ENCODE measurements around the gene EVC.

EVC gene

DNA sequence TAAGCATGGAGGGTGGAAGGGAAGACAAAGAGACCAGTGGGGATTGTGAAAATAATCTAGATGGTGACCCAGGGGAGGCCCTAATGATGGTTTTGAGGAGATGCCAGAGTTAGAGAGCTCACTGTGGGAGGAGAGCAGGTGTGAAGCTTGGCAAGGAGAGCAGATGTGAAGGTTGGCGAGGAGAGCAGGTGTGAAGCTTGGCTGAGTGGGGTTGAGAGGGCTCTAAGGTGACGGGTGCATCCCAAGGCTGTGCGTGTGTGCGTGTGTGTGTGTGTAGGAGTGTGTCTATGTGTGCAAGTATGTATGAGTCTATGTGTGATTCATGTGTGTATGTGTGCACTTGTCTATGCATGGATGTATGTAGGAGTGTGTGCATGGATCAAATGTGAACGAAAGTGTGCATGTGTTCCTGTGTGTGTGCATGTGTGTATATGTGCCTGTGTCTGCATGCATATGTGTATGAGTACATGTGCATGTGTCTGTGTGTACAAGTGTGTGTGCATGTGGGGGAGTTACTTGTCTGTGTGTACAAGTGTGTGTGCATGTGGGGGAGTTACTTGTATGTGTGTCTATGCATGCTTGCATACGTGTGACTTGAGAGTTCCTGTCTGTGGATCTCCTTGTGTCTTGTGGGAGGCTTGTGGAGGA lies 72.0 kb downstream of the EVC start:
- no peak for TF ChIP-seq TAF1 (IDR thresholded peaks at IDR 0.05; ENCODE audit: borderline replicate concordance, low read depth, low read length)
- TF ChIP-seq POLR2AphosphoS5 (IDR thresholded peaks at IDR 0.05; ENCODE audit: low read depth, low read length): no peak
- no peak for TF ChIP-seq POLR2A (IDR thresholded peaks at IDR 0.05; ENCODE audit: low read depth, low read length)
- FAIRE-seq: peak; percentile 72
- no peak for DNase-seq (ENCODE audit: insufficient read length)

DNA sequence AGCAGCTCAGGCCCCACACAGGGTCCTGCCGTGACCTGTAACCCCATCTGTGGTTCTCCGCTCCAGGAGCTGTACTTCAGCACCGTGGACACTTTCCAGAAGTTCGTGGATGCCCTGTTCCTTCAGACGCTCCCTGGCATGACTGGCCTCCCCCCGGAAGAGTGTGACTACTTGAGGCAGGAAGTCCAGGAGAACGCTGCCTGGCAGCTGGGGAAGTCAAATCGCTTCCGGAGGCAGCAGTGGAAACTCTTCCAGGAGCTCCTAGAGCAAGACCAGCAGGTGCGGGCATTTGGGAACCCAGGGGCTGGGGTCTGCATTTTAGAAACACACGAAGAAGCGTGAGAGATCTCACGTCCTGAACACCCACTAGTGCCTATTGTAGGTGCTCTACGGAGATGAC lies 72.5 kb downstream of the EVC start:
- FAIRE-seq: no peak
- no peak for DNase-seq (ENCODE audit: insufficient read length)
- TF ChIP-seq POLR2A (IDR thresholded peaks at IDR 0.05; ENCODE audit: low read depth, low read length) (no peak), POLR2AphosphoS5 (IDR thresholded peaks at IDR 0.05; ENCODE audit: low read depth, low read length) (no peak), TAF1 (IDR thresholded peaks at IDR 0.05; ENCODE audit: borderline replicate concordance, low read depth, low read length) (no peak)

DNA sequence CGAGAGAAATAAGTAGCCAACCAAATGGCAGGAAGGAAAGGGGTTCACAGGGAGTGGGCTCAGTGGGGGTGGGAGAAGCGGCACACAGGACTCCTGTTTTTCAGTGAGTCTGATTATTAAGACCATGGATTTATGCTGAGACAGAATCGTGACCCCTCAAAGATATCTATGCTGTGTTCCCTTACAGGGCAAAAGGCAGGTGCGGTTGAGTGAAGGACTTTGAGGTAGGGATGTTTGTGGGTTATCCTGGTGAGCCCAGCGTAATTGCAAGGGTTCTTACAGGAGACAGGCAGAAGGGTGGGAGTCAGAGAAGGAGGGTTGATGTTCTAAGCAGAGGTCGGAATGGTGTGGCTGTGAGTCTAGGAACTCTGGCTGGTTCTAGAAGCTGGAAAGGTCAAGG lies 73.0 kb downstream of the EVC start:
- DNase-seq (ENCODE audit: insufficient read length) (no peak), FAIRE-seq (no peak)
- no peak for TF ChIP-seq POLR2A (IDR thresholded peaks at IDR 0.05; ENCODE audit: low read depth, low read length)
- TF ChIP-seq TAF1 (IDR thresholded peaks at IDR 0.05; ENCODE audit: borderline replicate concordance, low read depth, low read length): no peak
- TF ChIP-seq POLR2AphosphoS5 (IDR thresholded peaks at IDR 0.05; ENCODE audit: low read depth, low read length): no peak

DNA sequence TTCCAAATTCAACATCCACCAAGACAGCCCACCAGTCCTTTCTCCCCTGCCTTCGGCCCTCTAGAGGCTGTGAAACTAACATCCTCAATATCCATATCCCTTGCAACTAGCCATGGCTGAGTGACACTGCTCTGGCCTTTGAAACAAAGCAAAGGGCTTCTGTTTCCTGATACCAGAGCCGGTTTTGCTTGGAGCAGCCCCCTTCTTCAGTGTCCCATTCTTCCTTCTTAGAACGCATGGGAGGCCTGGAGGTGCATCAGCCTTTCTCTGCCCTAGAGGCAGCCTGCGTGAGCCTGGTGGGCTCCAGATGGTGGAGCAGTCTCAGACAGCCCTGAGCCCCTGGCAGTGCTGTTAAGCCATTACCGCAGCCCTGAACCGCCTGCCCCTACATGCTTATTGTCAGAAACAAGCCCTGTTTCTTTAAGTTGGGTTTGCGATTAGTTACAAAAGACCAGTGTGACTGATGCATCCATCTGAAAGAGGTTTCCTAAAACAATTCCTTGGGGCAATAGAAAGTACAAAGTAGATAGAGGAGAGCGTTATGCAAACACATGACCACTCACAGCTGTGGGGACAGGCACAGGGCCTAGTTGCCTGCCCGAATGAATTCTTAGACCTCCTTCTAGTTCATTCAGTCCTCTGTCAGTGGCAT lies 74.1 kb downstream of the EVC start:
- DNase-seq (ENCODE audit: insufficient read length) (no peak), FAIRE-seq (no peak)
- TF ChIP-seq TAF1 (IDR thresholded peaks at IDR 0.05; ENCODE audit: borderline replicate concordance, low read depth, low read length) (no peak), POLR2A (IDR thresholded peaks at IDR 0.05; ENCODE audit: low read depth, low read length) (no peak), POLR2AphosphoS5 (IDR thresholded peaks at IDR 0.05; ENCODE audit: low read depth, low read length) (no peak)

DNA sequence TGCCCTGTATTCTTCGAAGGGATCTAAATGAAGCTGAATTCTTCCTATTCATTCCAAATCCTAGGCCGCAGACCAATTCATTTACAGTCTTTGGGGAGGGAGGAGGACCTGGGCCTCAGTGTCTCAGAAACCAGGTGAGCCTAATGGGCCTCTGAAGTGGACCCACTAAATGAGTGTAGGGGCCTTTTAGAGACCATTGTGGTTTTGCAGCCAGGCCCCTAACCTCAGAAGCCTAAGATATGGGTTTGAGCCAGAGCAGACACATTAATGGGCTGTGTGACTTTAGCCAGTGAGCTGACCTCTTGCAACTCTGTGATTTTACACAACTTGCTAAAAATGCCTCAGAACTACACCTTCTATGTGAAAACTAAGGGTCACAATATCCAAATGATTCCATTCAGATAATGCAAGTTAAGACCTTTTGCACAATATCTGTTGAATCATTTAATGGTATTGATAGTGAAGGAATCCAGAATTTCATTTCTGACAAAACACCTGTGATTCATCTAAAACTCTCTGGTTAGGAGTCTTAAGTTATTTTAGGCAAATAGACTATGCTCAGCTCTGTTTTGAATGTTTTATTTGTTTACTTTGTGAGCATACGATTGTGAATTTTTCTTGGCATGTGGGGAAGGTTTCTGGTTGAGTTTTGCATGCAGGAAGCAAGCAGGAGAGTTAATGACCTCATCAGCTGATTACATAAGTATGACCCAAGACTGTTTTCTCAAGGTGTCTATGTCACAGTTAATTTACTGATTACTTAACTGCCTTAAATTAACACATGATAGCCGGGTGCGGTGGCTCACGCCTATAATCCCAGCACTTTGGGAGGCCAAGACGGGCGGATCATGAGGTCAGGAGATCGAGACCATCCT lies 75.0 kb downstream of the EVC start:
- TF ChIP-seq POLR2A (IDR thresholded peaks at IDR 0.05; ENCODE audit: low read depth, low read length): no peak
- no peak for TF ChIP-seq TAF1 (IDR thresholded peaks at IDR 0.05; ENCODE audit: borderline replicate concordance, low read depth, low read length)
- no peak for TF ChIP-seq POLR2AphosphoS5 (IDR thresholded peaks at IDR 0.05; ENCODE audit: low read depth, low read length)
- no peak for DNase-seq (ENCODE audit: insufficient read length)
- no peak for FAIRE-seq

DNA sequence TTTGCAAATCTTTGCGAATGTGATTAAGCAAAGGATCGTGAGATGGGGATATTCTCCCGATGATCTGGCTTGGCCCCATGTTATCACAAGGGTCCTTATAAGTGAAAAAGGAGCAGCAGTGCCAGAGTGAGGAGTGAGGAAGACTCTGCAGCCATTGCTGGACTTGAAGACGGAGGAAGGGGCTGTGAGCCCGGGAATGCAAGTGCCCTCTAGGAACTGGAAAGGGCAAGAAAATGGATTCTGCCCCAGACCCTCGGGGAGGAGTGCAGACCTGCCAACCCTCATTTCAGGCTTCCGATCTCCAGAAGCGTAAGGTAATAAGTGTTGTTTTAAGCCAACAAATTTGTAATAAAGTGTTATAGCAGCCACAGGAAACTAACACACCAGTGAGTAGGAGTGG lies 76.3 kb downstream of the EVC start:
- DNase-seq (ENCODE audit: insufficient read length) (no peak), FAIRE-seq (no peak)
- TF ChIP-seq TAF1 (IDR thresholded peaks at IDR 0.05; ENCODE audit: borderline replicate concordance, low read depth, low read length) (no peak), POLR2A (IDR thresholded peaks at IDR 0.05; ENCODE audit: low read depth, low read length) (no peak), POLR2AphosphoS5 (IDR thresholded peaks at IDR 0.05; ENCODE audit: low read depth, low read length) (no peak)

DNA sequence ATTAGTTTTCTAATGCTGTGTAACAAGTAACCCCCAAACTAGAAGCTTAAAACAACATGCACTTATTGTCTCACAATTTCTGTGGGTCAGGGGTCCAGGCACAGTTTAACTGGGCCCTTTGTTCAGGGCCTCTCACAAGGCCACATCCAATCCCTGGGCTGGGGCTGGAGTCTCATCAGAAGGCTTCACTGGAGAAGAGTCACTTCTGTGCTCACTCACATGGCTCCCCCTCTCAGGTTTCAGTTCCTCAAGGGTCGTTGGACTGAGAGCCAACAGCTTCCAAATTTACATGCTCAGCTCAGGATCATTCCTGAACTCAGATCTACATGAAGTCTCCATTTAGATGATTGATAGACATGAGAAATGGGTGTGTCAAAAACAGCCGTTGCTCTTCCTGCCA lies 77.1 kb downstream of the EVC start:
- no peak for FAIRE-seq

DNA sequence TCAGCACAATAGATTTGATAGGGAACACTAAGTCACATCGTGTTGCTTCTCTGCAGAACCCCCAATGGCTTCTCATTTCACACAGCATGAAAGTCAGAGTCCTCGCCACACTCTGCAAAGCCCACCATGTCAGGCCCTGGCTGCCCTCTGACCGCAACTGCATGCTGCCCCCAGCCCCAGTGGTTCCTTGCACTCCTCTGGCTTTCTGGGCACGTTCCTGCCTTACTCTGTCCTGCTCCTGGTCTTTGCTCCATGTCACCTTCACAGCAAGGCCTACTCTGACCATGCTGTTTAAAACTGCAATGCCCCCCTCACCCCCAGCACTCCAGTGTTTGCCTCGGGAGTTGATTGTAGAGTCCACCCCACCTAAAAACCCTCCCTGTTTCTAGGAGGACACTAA lies 78.1 kb downstream of the EVC start:
- TF ChIP-seq POLR2AphosphoS5 (IDR thresholded peaks at IDR 0.05; ENCODE audit: low read depth, low read length) (no peak), TAF1 (IDR thresholded peaks at IDR 0.05; ENCODE audit: borderline replicate concordance, low read depth, low read length) (no peak), POLR2A (IDR thresholded peaks at IDR 0.05; ENCODE audit: low read depth, low read length) (no peak)
- DNase-seq (ENCODE audit: insufficient read length) (no peak), FAIRE-seq (no peak)

More for the DNA sequence above, 77.1 kb downstream of the EVC start:
- DNase-seq (ENCODE audit: insufficient read length): no peak
- TF ChIP-seq POLR2A (IDR thresholded peaks at IDR 0.05; ENCODE audit: low read depth, low read length): no peak
- TF ChIP-seq TAF1 (IDR thresholded peaks at IDR 0.05; ENCODE audit: borderline replicate concordance, low read depth, low read length): no peak
- TF ChIP-seq POLR2AphosphoS5 (IDR thresholded peaks at IDR 0.05; ENCODE audit: low read depth, low read length): no peak

DNA sequence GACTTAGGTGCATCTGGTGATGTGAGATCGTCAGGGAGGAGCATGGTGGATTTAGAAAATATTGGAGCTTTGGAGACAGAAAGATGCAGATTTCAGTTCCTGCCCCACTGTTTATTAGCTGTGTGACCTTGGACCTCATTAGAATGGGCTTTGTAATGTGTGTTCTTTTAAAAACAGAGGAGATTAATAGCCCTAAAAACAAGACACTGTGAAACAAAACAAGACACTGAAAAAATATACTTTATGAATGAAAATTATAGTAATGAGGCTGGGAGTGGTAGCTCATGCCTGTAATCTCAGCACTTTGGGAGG lies 79.5 kb downstream of the EVC start:
- FAIRE-seq (no peak), DNase-seq (ENCODE audit: insufficient read length) (no peak)
- TF ChIP-seq TAF1 (IDR thresholded peaks at IDR 0.05; ENCODE audit: borderline replicate concordance, low read depth, low read length) (no peak), POLR2A (IDR thresholded peaks at IDR 0.05; ENCODE audit: low read depth, low read length) (no peak), POLR2AphosphoS5 (IDR thresholded peaks at IDR 0.05; ENCODE audit: low read depth, low read length) (no peak)

DNA sequence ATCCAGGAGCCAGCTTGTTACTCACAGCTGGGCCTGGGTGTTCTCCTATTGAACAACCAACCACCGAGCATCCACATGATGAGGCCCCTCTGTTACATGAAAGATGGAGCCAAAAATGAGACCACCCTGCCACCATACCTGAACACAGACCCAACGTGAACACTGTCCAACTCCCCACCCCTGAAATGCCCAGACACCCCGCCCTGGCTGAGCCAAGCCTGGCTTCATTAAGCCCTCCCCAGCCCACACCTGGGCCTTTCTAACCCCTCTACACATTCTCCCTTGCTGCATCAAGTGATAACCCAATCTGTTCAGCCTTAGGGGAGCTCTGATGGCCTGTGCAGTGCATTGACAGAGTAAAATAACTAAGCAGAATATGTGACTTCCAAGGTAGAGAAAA lies 80.7 kb downstream of the EVC start:
- TF ChIP-seq POLR2AphosphoS5 (IDR thresholded peaks at IDR 0.05; ENCODE audit: low read depth, low read length) (no peak), POLR2A (IDR thresholded peaks at IDR 0.05; ENCODE audit: low read depth, low read length) (no peak), TAF1 (IDR thresholded peaks at IDR 0.05; ENCODE audit: borderline replicate concordance, low read depth, low read length) (no peak)
- DNase-seq (ENCODE audit: insufficient read length) (no peak), FAIRE-seq (no peak)

DNA sequence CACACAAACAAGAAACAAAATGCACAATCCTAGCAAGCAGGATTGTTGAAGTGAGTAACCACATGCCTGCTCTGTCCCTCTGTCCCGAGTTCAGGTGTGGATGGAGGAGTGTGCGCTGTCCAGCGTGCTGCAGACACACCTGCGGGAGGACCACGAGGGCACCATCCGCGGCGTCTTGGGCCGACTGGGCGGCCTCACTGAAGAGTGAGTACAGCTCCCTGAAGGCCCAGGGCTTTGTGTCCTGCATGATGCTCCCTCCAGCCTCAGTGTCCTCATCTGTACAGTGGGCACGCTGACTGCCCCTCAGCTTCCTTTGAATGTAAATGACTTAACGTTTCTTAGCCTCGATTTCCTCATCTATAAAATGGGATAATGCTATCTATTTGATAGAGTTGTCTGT lies 82.5 kb downstream of the EVC start:
- FAIRE-seq: no peak
- no peak for DNase-seq (ENCODE audit: insufficient read length)
- TF ChIP-seq POLR2AphosphoS5 (IDR thresholded peaks at IDR 0.05; ENCODE audit: low read depth, low read length) (no peak), TAF1 (IDR thresholded peaks at IDR 0.05; ENCODE audit: borderline replicate concordance, low read depth, low read length) (no peak), POLR2A (IDR thresholded peaks at IDR 0.05; ENCODE audit: low read depth, low read length) (no peak)
